GM21515 (cell line): ENCODE measurements around the gene OAF.
"Not testable (repeated sequence)": the region's sequence is repeated elsewhere in the genome, so short reads cannot be mapped to it uniquely, and the experiment has no call there.

Experiments used
- ATAC-seq: cut with Tn5 transposase; IDR thresholded peaks from one replicate; pipeline ENCODE4 v1.9.1; 2021; ENCODE audit not compliant: unreplicated experiment

Gene OAF

DNA sequence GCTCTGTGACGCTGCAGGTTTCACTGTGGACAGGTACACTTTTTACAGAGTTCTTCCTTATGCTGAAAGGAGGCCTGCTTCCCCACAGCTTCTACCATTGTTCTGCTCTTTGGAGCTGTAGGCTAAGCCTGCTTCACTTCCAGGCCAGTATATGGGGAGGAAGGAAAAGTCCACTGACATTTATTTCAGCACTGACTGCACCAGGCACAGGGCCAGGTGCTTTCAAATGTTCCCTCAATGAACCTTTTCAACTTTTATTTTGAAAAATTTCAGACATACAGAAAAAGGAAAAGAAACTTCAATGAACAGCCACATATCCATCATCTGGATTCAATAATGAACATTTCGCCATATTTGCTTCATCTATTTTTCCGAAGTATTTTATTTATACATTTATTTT lies 51.1 kb downstream of the OAF start:
- ATAC-seq: no peak

DNA sequence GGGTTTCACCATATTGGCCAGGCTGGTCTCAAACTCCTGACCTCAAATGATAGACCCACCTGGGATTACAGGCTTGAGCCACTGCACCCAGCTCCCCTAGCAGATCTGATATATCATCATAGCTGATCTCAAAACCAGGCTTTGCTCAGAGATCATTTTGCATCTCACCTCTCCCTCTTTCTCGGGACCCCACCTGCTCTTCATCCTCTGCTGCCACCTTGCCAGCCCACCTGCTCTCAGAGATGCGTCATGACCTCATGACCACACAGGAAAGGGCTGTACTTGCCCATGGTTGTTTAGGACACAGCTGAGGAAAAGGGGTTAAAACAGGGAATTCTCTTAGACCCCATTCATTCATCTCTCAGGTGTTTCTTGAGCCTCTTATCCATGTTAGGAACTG lies 56.5 kb downstream of the OAF start:
- ATAC-seq: no peak

DNA sequence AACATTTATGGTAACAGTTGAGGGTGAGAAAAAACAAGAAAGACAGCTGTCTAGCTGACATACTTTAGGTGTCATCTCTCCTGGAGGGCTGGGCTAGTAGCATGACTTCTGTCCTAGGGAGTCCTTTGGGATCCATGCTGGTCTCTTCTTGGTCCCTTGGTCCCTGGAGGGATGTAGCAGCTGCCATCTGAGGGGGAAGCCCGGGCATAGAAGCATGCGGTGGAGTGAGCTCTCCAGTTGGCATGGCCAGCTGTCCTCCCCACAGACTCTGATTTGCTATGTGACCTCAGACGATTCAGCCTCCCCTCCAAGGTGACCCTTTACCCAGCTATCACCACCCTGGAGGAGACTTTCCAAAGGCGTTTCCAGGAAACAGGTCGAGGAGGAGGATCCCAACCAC lies 57.9 kb downstream of the OAF start:
- no peak for ATAC-seq

DNA sequence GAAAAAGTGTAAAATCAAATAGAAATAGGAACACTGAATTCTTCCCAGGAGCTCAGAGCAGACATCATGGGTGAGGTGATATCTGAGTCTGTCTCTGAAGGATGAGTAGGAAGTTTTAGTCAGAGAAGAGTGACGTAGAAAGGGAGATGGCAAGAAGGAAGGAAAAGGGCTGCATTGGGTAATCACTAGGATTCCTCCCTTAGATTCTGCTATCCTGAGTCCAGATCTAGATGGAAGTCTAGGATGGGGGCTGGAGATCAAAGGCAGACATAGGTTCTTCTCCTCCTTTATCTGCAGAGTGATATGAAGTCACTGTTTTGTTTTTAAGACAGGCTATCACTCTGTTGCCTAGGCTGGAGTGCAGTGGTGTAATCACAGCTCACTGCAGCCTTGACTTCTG lies 59.6 kb downstream of the OAF start:
- no peak for ATAC-seq

DNA sequence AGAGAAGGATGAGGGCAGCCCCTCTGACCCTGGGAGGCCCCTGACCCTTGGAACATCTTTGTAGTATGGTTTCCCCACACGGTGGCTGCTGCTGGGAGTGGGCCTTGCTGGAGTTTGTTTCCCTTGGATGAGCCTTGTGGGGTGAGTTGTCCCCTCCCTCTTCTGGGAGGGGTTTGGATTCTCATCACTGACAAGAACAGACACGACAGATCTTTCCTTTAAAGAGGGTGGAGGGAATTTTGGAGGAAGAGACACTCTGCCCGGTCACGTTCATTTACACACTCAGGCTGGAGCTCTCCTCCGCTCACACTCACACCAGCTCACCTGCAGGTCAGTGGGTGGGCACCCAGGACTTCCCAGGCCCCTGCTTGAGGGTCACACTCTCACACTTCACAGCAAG lies 60.8 kb downstream of the OAF start:
- ATAC-seq: no peak

GRCh38 chr11:120272303-120272702 lies 61.5 kb downstream of the OAF start:
- ATAC-seq: no peak

- ATAC-seq: no peak
Measured at GRCh38 chr11:120273432-120273831, 62.6 kb downstream of the OAF start.

- not testable (repeated sequence) for ATAC-seq
Measured at GRCh38 chr11:120273956-120274355, 63.1 kb downstream of the OAF start.

- ATAC-seq: no peak
Measured at GRCh38 chr11:120279502-120279901, 68.7 kb downstream of the OAF start.
